ENCODE results near the gene ZNF598.

- TF ChIP-seq POLR2A (IDR thresholded peaks at IDR 0.05; ENCODE audit: low read length) (no peak), GATA1 (IDR thresholded peaks at IDR 0.05; ENCODE audit: low read depth, low read length) (no peak)
These were observed 27.5 kb upstream of the ZNF598 start for GRCh38 chr16:2037115-2037514.

All from erythroblast (primary cell).